Parathyroid adenoma (tissue), 2 donors: Measurements from ENCODE around the gene KCNIP3.
A peak's percentile ranks its signal among the peaks of the same experiment; 100 is the strongest.

Experiments used
- H2AFZ ChIP-seq: fragments of 300-600 bp; sonication (generic); one replicate; pipeline ENCODE4 v1.7.0; 2017; ENCODE audit warnings: antibody characterized with exemption, mild to moderate bottlenecking
- H3K27ac ChIP-seq: fragments of 300-600 bp; sonication (generic); one replicate; pipeline ENCODE4 v1.7.0; 2017
- H3K27me3 ChIP-seq: fragments of 300-600 bp; sonication (generic); one replicate; pipeline ENCODE4 v1.7.0; 2017; ENCODE audit warnings: low read length; ENCODE audit not compliant: control insufficient read depth, insufficient read depth
- H3K36me3 ChIP-seq: fragments of 300-600 bp; sonication (generic); one replicate; pipeline ENCODE4 v1.7.0; 2017; ENCODE audit warnings: low read length; ENCODE audit not compliant: control insufficient read depth, insufficient read depth
- H3K4me1 ChIP-seq: fragments of 300-600 bp; sonication (generic); one replicate; pipeline ENCODE4 v1.7.0; 2017; ENCODE audit warnings: control low read depth
- H3K4me2 ChIP-seq: fragments of 300-600 bp; sonication (generic); one replicate; pipeline ENCODE4 v1.7.0; 2017; ENCODE audit warnings: low read length
- H3K4me3 ChIP-seq: fragments of 300-600 bp; sonication (generic); one replicate; pipeline ENCODE4 v1.7.0; 2017; ENCODE audit warnings: low read depth, low read length
- H3K79me2 ChIP-seq: fragments of 300-600 bp; sonication (generic); one replicate; pipeline ENCODE4 v1.7.0; 2017; ENCODE audit warnings: control low read depth
- H3K9ac ChIP-seq: fragments of 300-600 bp; sonication (generic); one replicate; pipeline ENCODE4 v1.7.0; 2017; ENCODE audit warnings: mild to moderate bottlenecking
- H3K9me3 ChIP-seq: fragments of 300-600 bp; sonication (generic); one replicate; pipeline ENCODE4 v1.7.0; 2017; ENCODE audit warnings: low read length; ENCODE audit not compliant: control insufficient read depth
- CTCF ChIP-seq: fragments of 300-600 bp; sonication (generic); IDR thresholded peaks from one replicate; pipeline ENCODE4 v1.7.0; 2017; ENCODE audit warnings: antibody characterized with exemption, mild to moderate bottlenecking
- donor health status: primary hyperparathyroidism.

The KCNIP3 gene

GRCh38 chr2:95301186-95301585 is 4.0 kb downstream of the KCNIP3 start:
- Histone ChIP-seq H3K4me1 (peaks cover 28% of the 10 kb centered on the region), H3K27me3 (no peaks in the 10 kb centered on the region), H3K9me3 (no peaks in the 10 kb centered on the region), H3K4me2 (no peak overlapping the region), H3K27ac (peak overlapping the region; percentile 73), H3K79me2 (no peaks in the 10 kb centered on the region), H3K9ac (no peak overlapping the region), H3K4me3 (no peak overlapping the region), H2AFZ (peak overlapping the region; percentile 67), H3K36me3 (no peaks in the 10 kb centered on the region)
- no peak for TF ChIP-seq CTCF

GRCh38 chr2:95301876-95302641 is 4.9 kb downstream of the KCNIP3 start:
- Histone ChIP-seq H3K36me3 (no peaks in the 10 kb centered on the region), H3K4me3 (no peak overlapping the region), H3K79me2 (no peaks in the 10 kb centered on the region), H3K27me3 (no peaks in the 10 kb centered on the region), H3K9ac (no peak overlapping the region), H3K9me3 (no peaks in the 10 kb centered on the region), H3K27ac (no peak overlapping the region), H3K4me1 (peaks cover 20% of the 10 kb centered on the region), H3K4me2 (no peak overlapping the region), H2AFZ (no peak overlapping the region)
- TF ChIP-seq CTCF = no peak

GRCh38 chr2:95303191-95303919 is 6.2 kb downstream of the KCNIP3 start:
- Histone ChIP-seq H3K27ac (no peak overlapping the region), H3K79me2 (no peaks in the 10 kb centered on the region)

GRCh38 chr2:95305380-95306061 is 8.4 kb downstream of the KCNIP3 start:
- H3K4me3 ChIP-seq = no peak overlapping the region
- H3K4me1 ChIP-seq = peaks cover 5% of the 10 kb centered on the region
- H3K27ac ChIP-seq = no peak overlapping the region
- H3K36me3 ChIP-seq = no peaks in the 10 kb centered on the region
- no peaks in the 10 kb centered on the region for H3K9me3 ChIP-seq
- H3K27me3 ChIP-seq = no peaks in the 10 kb centered on the region
- H3K79me2 ChIP-seq = no peaks in the 10 kb centered on the region
- H3K4me2 ChIP-seq = no peak overlapping the region
- H3K9ac ChIP-seq = no peak overlapping the region
- H2AFZ ChIP-seq = no peak overlapping the region
- TF ChIP-seq CTCF = no peak

More at GRCh38 chr2:95303191-95303919, 6.2 kb downstream of the KCNIP3 start:
- TF ChIP-seq CTCF = no peak
- Histone ChIP-seq H3K36me3 (no peaks in the 10 kb centered on the region), H3K27me3 (no peaks in the 10 kb centered on the region), H2AFZ (no peak overlapping the region), H3K9ac (no peak overlapping the region), H3K4me2 (no peak overlapping the region), H3K4me3 (no peak overlapping the region), H3K9me3 (no peaks in the 10 kb centered on the region), H3K4me1 (peaks cover 20% of the 10 kb centered on the region)
